Activated CD8-positive, alpha-beta memory T cell treated with anti-CD3 and anti-CD28 coated beads for 36 hours (primary cell): ENCODE data around the gene FGGY. TPM values are rescaled to one million over a fixed set of nuclear protein-coding genes. Genes with fewer than 3 reads are reported as not detected.
"Not testable (repeated sequence)": the region's sequence is repeated elsewhere in the genome, so short reads cannot be mapped to it uniquely, and the experiment has no call there.

Source experiments
- CTCF ChIA-PET: fragments of 350-600 bp; sonication (Branson Sonifier 250); formaldehyde crosslinking; loops from one replicate; lab custom pipeline; 2021; ENCODE audit warnings: antibody characterized with exemption; lab: Charles Lee
- POLR2A ChIA-PET: fragments of 350-600 bp; sonication (Branson Sonifier 250); formaldehyde crosslinking; loops from one replicate; lab custom pipeline; 2021; ENCODE audit warnings: antibody characterized with exemption; lab: Charles Lee
- total RNA-seq, 2 experiments: library from RNA; stranded (reverse); gene quantifications; one replicate each; pipeline ENCODE4 v1.2.3, GENCODE V29; 2021

Gene FGGY
- total RNA-seq, 2 experiments from 2014 or later, result 8.9 to 9.7 TPM

DNA sequence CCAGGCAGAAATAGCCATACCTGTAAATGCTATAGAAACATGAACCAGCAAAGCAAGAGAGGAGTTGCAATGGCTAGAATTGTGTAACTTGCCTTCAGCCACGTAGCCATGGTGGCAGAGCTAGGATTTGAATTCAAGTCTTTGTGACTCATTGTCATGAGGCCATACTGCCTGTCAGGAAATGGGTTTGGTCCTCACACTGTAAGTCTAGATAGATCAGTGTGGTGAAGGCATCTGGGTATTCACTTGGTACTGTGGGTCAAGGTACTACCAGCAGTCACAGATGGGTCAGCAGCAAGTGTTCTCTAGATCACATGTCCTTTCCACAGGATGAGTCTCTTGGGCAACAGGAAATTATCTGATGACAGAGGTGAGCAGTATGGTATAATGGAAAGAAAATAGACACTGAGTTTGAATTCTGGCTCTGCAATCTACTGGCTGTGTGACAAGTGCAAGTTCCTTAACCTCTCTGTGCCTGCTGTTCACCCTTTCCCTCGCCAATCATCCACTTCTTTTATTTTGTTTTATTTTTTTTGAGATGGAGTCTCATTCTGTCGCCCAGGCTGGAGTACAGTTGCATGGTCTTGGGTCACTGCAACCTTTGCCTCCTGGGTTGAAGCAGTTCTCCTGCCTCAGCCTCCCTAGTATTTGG, 36.9 kb downstream of the FGGY start:
- POLR2A ChIA-PET, result interaction anchor here (0.6 kb wide), 1 partner anchor 327 kb away, joined by 3 read pairs; no protein-coding TSS in a partner anchor

DNA sequence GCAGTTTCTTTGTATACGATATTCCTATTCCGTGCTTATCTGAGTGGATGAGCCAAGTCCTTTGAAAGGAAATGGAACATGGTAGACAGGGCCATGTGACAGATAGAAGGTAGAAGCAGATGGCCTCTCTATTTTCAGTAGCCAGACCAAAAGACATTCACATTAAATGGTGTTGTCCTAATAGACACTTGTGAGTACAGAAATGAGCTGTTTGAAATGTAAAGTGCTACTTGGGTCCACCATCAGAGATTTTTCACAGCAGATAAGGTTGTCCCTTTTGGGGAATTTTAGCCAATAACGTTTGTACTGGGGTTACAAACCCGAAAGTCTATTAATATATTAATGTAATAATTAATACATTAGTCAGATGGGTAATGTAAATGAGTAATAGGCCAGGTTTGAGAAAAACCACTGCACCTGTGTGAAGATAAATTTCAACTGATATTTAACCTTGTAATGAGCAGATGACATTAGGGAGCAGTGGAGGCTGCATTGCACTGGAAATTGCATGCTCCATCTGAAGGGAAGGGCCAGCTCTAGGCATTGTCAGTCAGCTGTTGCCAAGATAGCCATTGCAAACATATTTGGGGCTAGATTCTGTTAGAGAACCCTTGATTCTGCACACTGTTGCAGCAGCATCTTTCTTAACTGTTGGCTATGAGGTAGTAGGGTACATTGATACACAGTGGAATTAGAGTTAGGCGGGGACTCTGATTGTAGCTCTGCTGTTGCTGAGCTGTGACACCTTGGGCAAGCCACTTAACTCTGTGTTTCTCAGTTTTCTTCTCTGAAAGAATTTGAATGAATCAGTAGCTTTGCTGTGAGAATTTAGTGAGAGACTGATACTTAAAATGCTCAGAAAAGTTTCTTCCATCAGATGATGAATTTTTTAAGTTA, 43.8 kb downstream of the FGGY start:
- ChIA-PET CTCF (no interaction called here), POLR2A (no interaction called here)

More for the DNA sequence above, 36.9 kb downstream of the FGGY start:
- CTCF ChIA-PET, result no interaction called here

DNA sequence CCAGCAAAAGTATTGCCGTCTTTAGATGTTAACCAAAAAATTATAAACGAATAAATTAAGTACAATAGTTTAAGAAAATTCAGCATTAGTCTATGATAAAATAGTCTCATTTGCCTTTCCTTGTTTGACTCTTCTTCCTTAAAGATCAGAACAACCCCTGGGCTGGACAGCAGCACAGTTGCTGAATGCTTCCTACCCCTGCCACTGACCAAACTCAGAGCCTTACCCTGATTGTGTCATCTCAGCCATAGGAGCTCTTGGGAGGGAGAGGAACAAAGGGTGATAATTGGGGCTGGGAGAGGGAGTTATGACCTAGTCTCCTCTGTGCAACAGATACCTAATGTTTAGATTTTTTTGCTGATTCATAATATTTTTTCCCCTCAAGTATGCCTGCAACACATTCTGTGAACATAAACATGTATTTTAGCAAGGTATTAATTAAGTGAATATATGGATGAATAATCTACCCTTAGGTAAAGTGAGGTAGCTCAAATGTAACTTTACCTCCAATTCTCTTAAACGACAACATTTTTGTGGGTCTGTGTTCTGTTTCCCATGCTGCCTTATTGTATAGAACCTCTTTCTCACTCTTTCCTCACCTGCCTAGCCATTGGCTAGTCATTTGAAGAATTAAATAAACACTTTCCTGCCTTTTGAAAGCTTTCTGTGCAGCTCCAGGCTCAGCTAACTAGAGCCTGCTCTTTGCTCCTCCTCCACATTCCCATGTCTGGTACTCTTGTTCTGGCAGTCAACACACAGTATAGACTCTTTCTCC, 46.1 kb downstream of the FGGY start:
- ChIA-PET POLR2A (interaction anchor here (0.6 kb wide), 2 partner anchors 12 to 54 kb away, joined by 4 to 13 read pairs; no protein-coding TSS in a partner anchor), CTCF (no interaction called here)

DNA sequence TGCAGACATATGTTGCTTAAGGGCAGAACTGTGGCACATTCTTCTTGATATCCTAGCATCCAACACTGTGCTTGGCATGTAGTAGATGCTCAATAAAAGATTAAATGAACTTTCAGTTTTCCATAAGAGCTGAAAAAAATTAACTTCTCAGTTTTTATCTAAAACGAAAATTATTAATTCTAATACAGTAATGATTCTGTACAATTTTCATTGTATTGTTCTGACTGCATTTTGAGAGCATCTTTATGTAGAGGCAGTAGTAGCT, 46.6 kb downstream of the FGGY start:
- ChIA-PET POLR2A (interaction anchor here (0.6 kb wide), 1 partner anchor 55 kb away, joined by 13 read pairs; no protein-coding TSS in a partner anchor), CTCF (no interaction called here)

DNA sequence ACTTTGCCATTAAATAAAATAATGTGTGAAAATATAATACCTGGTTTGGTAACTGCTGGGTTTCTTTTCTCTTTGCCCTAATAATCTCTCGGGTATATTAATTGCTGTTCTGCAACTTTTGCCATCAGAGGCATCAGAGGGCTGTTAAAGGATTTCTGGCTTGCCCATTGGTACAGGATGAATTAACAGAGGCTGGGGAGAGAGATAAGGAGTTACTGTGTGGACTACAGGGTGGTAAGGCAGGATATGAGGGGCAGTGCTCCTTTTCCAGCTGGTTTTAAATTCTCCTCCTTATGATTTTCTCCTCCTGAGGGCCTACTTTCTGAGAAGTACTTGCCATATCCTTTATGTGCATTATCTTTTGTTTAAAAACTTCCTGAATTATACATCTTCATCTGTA, 48.3 kb downstream of the FGGY start:
- ChIA-PET CTCF (no interaction called here), POLR2A (no interaction called here)

DNA sequence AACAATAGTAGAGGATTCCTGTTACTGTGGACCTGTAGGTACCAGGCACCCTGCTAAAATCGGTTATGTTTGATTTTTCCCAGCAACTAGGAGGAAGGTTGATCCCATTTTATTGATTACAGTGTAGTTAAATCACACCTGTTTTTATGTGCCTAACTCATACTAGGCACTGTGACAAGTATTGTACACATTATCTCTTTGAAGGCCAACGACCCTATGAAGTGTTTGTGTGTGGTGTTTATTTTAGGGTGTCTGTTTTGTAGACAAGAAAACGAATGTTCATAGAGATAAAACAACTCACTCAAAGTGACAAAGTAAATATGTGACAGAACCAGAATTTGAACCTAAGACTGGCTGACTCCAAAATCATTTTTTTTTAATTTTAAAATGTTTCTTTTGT, 49.5 kb downstream of the FGGY start:
- CTCF ChIA-PET, result no interaction called here

DNA sequence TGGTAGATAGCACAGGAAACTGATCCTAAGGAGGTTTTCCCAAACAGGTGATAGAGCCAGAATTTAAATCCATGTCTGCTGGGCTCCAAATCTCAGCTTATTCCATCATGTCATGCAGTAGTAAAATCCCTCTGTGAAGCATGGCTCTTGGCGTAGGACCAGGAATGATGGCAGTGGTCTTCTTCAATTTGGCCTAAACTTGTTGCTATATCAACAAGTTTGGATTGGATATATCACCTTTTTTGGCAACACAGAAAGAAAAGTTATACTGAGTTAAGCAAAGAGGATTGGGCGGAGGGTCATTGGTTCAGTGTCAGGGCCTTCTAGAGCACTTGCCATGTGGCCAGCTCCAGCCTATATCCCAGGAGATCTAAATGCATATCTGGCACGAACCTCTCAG, 52.2 kb downstream of the FGGY start:
- ChIA-PET POLR2A (no interaction called here), CTCF (interaction anchor here (1.0 kb wide), 1 partner anchor 410 kb away, joined by 3 read pairs; no protein-coding TSS in a partner anchor)

More for the DNA sequence above, 49.5 kb downstream of the FGGY start:
- POLR2A ChIA-PET, result no interaction called here

DNA sequence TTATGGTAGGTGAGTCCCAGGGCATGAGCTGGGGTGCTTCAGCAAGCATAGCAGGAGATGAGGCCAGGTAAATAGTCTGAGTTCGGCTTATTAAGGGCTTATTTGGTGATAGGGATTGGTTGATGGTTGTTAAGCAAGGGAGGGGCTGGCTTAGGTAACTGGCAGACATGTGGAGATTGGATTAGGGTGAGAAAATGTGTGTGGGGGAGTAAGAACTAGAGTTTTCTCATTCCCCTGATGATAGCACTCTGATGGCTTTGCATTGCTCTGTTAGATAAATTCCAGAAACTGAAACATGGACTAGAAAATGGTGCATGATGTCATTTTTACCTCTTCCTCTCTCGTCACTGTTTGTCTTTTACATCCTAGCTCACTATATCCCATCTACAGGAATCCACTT, 53.6 kb downstream of the FGGY start:
- POLR2A ChIA-PET, result no interaction called here
- CTCF ChIA-PET, result no interaction called here

DNA sequence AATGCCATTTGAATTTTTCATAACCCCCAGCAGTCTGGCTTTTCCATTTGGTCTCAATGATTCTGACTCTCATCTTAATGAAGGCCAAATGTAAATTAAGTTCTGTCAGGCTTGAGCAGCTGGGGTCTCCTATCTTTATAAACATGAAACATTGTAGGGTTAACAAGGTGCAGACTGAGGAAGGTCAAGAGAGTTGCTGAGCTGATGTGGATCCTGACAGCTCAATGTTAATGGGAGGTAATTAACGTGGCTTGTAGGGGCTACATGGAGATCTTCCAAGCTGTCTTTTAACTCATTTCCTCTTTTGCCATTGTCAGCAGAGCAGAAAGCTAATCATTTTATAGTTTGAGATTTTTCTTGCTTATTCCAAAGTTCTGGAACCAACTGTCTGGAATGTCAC, 55.2 kb downstream of the FGGY start:
- ChIA-PET POLR2A (no interaction called here), CTCF (no interaction called here)

DNA sequence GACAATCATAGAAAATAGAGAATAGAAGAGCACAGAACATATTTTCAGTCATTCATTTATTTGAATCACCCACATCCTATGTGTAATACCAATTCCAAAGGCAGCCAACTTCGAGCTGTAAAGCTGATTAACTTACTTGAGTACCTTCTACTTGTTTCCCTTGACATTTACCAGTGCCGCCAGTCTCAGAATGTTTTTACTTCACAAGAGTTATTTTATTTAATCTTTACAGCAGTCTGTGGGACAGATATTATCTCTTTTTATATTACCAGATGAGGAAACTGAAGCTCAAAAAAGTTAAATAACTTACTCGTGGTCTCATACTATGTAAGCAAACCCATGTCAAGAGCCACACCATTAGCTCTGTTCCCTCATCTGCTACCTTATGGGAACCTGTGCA, 56.6 kb downstream of the FGGY start:
- POLR2A ChIA-PET, result no interaction called here
- CTCF ChIA-PET, result no interaction called here

DNA sequence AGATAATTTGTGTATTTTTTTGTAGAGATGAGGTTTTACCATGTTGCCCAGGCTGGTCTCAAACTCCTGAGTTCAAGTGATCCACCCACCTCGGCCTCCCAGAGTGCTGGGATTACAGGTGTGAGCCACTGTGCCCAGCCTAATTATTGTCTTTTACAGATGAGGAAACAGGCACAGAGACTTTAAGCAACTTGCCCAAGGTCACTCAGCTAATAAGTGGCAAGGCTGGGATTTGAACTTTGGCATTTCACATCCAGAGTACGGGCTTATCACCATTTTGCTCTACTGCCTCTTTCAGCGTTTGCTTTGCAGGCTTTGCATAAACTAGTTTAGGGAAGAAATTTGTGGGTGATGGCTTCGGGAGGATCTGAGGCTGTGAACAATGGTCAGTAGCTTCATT, 57.3 kb downstream of the FGGY start:
- CTCF ChIA-PET, POLR2A ChIA-PET: not testable (repeated sequence)

DNA sequence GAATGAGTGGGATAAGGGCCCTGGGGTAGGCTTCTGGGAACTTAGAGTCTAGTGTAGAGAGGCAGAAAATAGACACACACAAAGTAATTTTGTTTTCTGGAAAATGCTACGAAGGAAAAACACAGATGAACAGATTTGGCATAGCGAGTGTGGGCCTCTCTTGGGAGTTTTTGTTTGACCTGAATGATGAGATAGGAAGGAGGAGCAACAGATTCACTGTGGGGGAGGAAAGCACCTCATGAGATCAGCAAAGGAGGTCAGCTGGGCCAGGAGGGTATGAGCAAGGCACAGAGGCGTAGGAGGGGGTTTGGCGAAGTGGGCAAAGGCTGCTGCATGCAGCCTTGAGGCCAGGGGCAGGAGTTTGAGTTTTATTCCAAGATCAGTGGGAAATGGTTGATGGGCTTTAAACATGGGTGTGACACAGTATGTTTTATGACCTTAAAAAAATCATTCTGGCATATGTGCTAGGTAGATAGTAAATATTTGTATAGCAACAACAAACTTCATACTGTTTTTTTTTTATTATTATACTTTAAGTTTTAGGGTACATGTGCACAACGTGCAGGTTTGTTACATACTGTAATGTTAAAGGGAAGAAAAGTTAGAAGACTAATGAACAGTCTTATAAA, 57.9 kb downstream of the FGGY start:
- CTCF ChIA-PET, result no interaction called here
- POLR2A ChIA-PET, result interaction anchor here (0.6 kb wide), 1 partner anchor 12 kb away, joined by 4 read pairs; no protein-coding TSS in a partner anchor

DNA sequence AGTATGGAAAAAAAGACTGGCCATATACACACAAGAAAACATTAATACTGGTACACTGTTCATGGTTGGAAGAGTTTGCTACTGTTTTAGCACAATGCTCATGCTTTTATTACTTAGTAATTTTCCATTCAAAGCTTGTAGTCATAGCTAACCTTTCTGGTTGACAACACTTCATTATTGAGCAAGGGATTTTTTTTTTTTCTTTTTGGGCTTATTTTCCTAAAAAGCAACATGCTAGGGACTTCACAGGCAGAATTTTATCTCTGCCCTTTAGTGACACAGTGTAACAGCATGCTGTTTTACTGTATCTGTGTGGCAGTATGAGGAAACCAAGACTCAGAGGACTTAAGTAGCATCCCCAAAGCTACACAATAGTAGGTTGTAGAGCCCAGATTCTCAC, 58.5 kb downstream of the FGGY start:
- POLR2A ChIA-PET, result interaction anchor here (0.6 kb wide), 1 partner anchor 12 kb away, joined by 4 read pairs; no protein-coding TSS in a partner anchor
- CTCF ChIA-PET, result no interaction called here

DNA sequence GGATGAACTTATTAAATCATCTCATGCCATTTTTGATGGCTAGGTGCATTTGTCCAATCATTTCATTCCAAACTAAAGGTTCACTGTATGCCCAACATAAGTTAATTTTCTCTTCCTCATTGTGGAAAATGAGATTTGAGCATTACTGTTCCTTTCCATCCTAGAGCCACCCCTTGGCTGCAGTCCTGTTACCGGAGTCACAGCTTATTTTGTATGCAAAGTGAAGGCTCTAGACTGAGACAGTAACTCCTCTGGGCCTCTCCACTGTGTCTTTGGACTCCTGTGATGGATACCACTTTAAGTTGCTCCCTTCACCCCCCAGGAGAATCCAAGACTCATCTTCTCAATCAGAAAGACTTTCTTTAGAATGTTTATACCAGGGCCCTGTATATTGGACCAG, 59.7 kb downstream of the FGGY start:
- CTCF ChIA-PET, result no interaction called here
- POLR2A ChIA-PET, result no interaction called here

DNA sequence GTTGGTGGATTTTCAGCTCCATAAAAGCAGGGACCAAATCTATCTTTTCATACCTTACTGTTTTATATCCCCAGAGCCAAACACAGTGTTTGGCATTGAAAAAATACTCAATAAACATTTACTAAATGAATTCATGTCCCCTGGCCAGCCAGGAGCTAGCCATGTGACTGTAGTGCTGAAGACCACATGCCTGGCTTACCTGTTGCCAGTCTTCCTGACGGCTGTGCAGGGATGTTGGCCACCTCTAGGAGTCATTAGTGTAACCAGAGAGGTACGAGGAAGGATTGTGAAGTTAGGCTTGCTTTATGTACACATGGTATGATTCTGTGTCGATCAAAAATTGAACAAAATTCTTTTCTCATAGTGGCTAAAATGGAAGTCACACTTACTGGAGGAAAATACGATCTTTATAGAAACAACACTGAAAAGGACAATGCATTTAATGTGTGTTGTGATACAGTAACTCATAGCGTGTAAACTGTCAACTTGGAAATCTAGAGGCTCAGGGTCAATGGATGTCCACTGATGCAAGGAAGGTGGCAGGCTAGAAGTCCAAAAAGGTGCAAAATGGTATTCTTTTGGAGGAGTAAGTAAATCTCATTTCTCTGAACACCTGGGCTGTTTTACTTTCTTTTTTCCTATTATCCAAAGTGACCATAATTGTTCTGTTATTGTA, 60.9 kb downstream of the FGGY start:
- ChIA-PET POLR2A (no interaction called here), CTCF (no interaction called here)

DNA sequence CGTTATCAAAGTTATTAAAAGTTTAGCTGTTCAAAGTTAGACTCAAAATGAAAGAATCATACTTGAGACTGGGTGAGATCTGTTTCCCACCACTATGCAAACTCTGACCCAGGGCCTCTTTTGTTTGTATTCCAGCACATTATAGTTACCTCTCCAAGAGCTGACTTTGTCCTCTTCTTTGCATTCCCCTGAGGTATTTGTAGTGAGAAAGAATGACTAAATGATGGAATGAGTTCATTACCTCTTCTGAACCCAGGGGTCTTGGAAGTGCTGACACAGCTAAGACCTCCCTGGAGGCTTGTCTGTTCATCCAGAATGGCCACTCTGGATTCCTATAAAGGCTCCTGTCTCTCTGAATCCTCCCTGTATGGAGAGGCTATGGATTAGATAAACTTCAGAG, 62.4 kb downstream of the FGGY start:
- CTCF ChIA-PET, result no interaction called here
- POLR2A ChIA-PET, result no interaction called here

DNA sequence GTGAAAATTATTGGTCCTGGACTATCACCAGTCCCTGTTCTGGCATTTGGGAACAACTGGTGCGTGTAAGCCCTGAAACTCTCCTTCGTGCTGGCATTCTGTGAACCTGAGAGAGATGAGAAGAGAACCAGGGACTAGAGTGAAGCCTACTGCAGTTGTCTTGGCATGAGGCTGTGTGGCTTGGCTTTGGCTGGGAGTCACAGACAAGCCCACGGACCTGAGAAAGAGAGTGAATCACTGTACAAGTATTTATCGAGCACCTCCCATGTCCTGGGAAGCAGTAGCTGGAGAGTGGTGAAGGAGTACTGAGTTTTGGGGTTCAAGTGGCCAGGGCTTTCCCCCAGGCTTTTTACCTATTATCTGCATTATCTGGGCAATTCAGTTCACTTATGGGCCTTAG, 63.3 kb downstream of the FGGY start:
- ChIA-PET POLR2A (no interaction called here), CTCF (no interaction called here)

DNA sequence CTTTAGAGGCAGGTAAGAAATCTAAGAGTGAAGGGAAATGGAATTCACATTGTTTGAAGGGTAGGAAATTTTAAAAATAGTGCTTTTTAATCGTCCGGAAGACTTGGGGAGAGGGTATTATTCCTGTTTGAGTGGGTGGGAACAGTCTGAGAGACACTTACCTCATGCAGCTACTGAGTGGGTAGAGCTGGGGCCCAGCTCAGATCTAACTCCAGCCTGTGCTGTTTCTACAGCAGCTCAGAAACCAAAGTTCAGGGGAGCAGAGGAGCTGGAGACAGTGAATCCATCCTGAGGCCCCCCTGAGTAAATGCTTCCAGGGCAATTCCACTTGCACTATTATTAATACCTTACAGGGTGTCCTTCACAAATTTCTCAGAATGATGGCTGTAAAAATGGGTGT, 63.8 kb downstream of the FGGY start:
- ChIA-PET POLR2A (no interaction called here), CTCF (no interaction called here)

DNA sequence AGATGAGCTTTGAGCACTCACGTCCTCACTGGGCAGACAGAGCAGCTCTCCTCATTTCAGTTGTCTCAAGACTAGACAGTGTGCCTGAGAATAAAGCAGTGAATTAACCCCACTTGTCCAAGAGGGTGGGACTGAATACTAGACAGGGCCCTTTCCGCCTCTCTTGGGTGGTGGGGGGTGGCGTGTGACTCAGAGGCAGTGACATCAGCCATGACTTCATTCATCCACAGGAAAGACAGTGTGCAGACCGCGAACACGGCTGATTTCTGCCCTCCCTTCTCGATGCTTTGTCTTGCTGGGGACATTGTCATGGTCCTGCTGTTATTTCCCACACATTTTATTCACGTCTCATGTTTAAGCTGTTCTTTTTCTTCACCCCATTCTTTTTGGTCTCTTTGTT, 64.9 kb downstream of the FGGY start:
- ChIA-PET POLR2A (no interaction called here), CTCF (no interaction called here)
